ENCODE data around the gene CNOT8. TPM values are rescaled to one million over a fixed set of nuclear protein-coding genes. Genes with fewer than 3 reads are reported as not detected.
A peak's percentile ranks its signal among the peaks of the same experiment; 100 is the strongest.
"Not testable (repeated sequence)": the region's sequence is repeated elsewhere in the genome, so short reads cannot be mapped to it uniquely, and the experiment has no call there.

The CNOT8 gene
- total RNA-seq, 2 donors from 2014 or later, result 29.3 to 30.3 TPM

GRCh38 chr5:154830596-154830995 is 27.8 kb upstream of the CNOT8 start:
- no peak for DNase-seq
- no peak for ATAC-seq
- intact Hi-C loops (cut with DNase I), result no loop called here

GRCh38 chr5:154831451-154831850 is 27.0 kb upstream of the CNOT8 start:
- ATAC-seq, result no peak
- intact Hi-C loops (cut with DNase I), result no loop called here
- no peak for DNase-seq

- intact Hi-C loops (cut with DNase I); DNase-seq; ATAC-seq: not testable (repeated sequence)
Observed at GRCh38 chr5:154832804-154833203, 25.6 kb upstream of the CNOT8 start.

- DNase-seq (no peak), ATAC-seq (no peak)
Observed at GRCh38 chr5:154834053-154834452, 24.4 kb upstream of the CNOT8 start.

GRCh38 chr5:154835701-154836052 is 22.8 kb upstream of the CNOT8 start:
- intact Hi-C loops (cut with DNase I); DNase-seq: not testable (repeated sequence)
- ATAC-seq, result peak; percentile 3 to 4

More at GRCh38 chr5:154834053-154834452, 24.4 kb upstream of the CNOT8 start:
- intact Hi-C loops (cut with DNase I), result no loop called here

GRCh38 chr5:154836225-154836624 is 22.2 kb upstream of the CNOT8 start:
- DNase-seq (no peak), ATAC-seq (no peak)
- intact Hi-C loops (cut with DNase I), result no loop called here

- DNase-seq (no peak), ATAC-seq (no peak)
- intact Hi-C loops (cut with DNase I), result no loop called here
Observed at GRCh38 chr5:154837009-154837901, 21.2 kb upstream of the CNOT8 start.

GRCh38 chr5:154840435-154841272 is 17.8 kb upstream of the CNOT8 start:
- intact Hi-C loops (cut with DNase I), result no loop called here
- no peak for DNase-seq
- ATAC-seq, result peak in 1 of 2 donors; percentile 43

- ATAC-seq, result no peak
- intact Hi-C loops (cut with DNase I), result no loop called here
Observed at GRCh38 chr5:154841273-154841661, 17.2 kb upstream of the CNOT8 start.

GRCh38 chr5:154842689-154843530 is 15.5 kb upstream of the CNOT8 start:
- no peak for DNase-seq
- intact Hi-C loops (cut with DNase I), result no loop called here

More at GRCh38 chr5:154841273-154841661, 17.2 kb upstream of the CNOT8 start:
- no peak for DNase-seq

GRCh38 chr5:154844809-154845208 is 13.6 kb upstream of the CNOT8 start:
- intact Hi-C loops (cut with DNase I), result no loop called here
- no peak for DNase-seq

More at GRCh38 chr5:154842689-154843530, 15.5 kb upstream of the CNOT8 start:
- ATAC-seq, result no peak

GRCh38 chr5:154849264-154849785 is 9.1 kb upstream of the CNOT8 start:
- intact Hi-C loops (cut with DNase I), result no loop called here
- ATAC-seq (no peak), DNase-seq (no peak)

More at GRCh38 chr5:154844809-154845208, 13.6 kb upstream of the CNOT8 start:
- no peak for ATAC-seq

GRCh38 chr5:154849791-154850201 is 8.6 kb upstream of the CNOT8 start:
- peak; percentile 53 to 56 for ATAC-seq

GRCh38 chr5:154850255-154851062 is 8.0 kb upstream of the CNOT8 start, which contains the start of gene FAXDC2:
TSS of gene FAXDC2 (minus strand) at chr5:154850603. CDS start at chr5:154838178, 12,425 bp downstream.
- intact Hi-C loops (cut with DNase I), result no loop called here
- peak; percentile 99 for ATAC-seq
- peak; percentile 81 for DNase-seq

More at GRCh38 chr5:154849791-154850201, 8.6 kb upstream of the CNOT8 start:
- intact Hi-C loops (cut with DNase I), result no loop called here
- DNase-seq, result no peak

GRCh38 chr5:154851351-154851750 is 7.1 kb upstream of the CNOT8 start:
- DNase-seq (no peak), ATAC-seq (no peak)
- intact Hi-C loops (cut with DNase I), result no loop called here

GRCh38 chr5:154857530-154858296 is 714 bp upstream of the CNOT8 start:
- ATAC-seq (peak; percentile 84 to 89), DNase-seq (peak; percentile 97)
- intact Hi-C loops (cut with DNase I), result loop anchor here in 1 of 2 donors (5.0 kb wide), 1 partner anchor 100 kb away; the partner anchor contains the start of gene LARP1
